ENCODE data around the gene CHSY1. TPM values are rescaled to one million over a fixed set of nuclear protein-coding genes. Genes with fewer than 3 reads are reported as not detected.

Gene CHSY1
- total and polyA plus RNA-seq, 5 donors = 11.9 to 44.7 (median 27.0) TPM

DNA sequence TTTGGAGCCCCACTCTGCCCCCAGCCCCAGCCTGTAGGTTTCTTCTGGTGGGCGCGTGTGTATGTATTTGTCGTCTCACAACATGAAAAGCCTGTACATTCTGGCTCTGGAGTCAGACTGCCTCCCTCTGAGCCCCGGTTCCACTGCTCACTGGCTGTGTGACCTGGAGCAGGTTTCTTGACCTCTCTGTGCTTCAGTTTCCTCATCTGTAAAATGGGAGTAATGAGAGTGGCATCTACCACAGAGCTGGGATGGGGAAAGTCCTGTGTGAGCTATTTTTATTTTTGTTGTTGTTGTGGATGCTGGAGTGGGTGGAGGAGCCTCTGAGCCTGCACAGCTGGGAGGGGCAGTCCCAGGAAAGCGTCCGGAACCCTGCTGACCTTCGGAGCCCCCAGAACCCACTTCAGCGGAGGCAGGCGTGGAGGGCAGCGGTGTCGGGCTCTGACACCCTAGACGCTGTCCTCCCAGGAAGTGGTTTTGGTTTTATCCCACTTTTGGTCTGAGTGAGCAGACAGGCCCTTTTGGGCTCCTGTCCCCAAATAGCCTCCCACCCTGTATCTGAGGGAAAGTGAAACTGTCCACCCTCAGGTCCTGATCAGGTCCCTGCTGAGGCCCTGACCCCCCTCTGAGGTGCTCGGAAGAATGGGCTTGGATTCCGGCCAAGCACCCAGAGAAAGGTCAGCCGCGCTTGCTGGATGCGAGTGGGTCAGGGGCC lies 103.5 kb downstream of the CHSY1 start:
- Histone ChIP-seq H3K27ac (ENCODE audit: low read length) (no peak overlapping the region), H3K27me3 (ENCODE audit: control insufficient read depth, insufficient read depth) (no peaks in the 10 kb centered on the region), H3K4me1 (ENCODE audit: control insufficient read depth, insufficient read depth, low read length) (peaks cover 8% of the 10 kb centered on the region), H3K9me3 (ENCODE audit: control insufficient read depth, low read length) (no peaks in the 10 kb centered on the region), H3K4me3 (ENCODE audit: low read length) (no peak overlapping the region)
- intact Hi-C loops (cut with DNase I) = no loop called here
- DNase-seq (peak in 1 of 3 donors; percentile 50), ATAC-seq (peak; percentile 36 to 63)
- WGBS = 67% methylated on average over 17 of the region's 17 CpGs

DNA sequence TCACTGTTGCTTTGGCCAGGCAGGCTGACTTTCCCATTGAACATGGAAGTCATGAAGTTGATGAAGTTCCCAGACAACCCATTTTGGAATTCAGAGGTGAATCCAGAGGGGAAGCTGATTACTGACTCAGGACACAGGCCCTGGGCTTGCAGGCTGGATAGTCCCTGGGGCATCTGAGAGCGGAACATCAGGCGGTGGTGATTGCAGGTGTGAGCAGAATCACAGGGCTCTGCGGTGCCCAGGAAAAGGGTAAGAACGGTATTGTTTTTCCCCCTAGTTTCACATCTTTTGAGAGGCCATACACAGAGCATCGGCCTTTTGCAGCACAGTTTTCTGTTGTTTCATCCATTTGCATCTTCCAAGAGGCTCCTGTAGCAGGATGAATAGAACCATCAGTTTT lies 104.7 kb downstream of the CHSY1 start:
- H3K4me3 ChIP-seq (ENCODE audit: low read length) = no peak overlapping the region

DNA sequence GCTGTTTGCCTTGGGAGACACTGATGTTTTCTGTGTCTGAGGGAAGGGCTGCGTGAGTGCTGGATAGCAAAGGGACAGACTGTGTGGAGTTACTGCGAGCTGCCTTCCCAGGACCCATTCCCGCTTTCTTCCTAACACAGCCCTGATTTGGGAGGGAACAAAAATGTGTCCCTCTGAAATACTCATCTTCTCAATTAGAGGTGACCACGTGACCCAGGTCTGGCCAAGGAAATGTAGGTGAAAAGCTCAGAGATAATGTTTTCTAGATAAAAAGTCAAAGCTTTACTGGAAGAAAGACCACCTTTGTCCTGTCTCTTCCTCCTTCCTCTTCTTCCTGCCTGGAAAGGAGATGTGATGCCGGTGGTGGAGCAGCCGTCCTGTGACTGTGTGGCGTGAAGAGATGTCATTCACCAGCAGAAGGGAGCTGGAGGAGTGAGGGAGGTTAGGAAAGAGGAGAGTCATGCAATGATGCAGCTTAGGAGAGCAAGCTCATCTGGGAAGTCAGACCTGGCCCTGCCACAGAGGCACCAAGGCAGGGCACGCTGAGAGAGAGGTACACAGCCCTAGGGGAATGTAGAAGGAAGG lies 105.6 kb downstream of the CHSY1 start:
- 94% methylated on average over 8 of the region's 8 CpGs for WGBS
- Histone ChIP-seq H3K9me3 (ENCODE audit: control insufficient read depth, low read length) (no peaks in the 10 kb centered on the region), H3K4me3 (ENCODE audit: low read length) (no peak overlapping the region), H3K27me3 (ENCODE audit: control insufficient read depth, insufficient read depth) (no peaks in the 10 kb centered on the region), H3K4me1 (ENCODE audit: control insufficient read depth, insufficient read depth, low read length) (peaks cover 8% of the 10 kb centered on the region), H3K27ac (ENCODE audit: low read length) (no peak overlapping the region)
- DNase-seq (no peak), ATAC-seq (no peak)
- intact Hi-C loops (cut with DNase I) = no loop called here

More for the DNA sequence above, 104.7 kb downstream of the CHSY1 start:
- ATAC-seq = no peak
- DNase-seq = no peak
- intact Hi-C loops (cut with DNase I) = no loop called here
- 78% methylated on average over 5 of the region's 5 CpGs for WGBS
- no peak overlapping the region for H3K27ac ChIP-seq (ENCODE audit: low read length)
- peaks cover 8% of the 10 kb centered on the region for H3K4me1 ChIP-seq (ENCODE audit: control insufficient read depth, insufficient read depth, low read length)
- H3K9me3 ChIP-seq (ENCODE audit: control insufficient read depth, low read length) = no peaks in the 10 kb centered on the region
- no peaks in the 10 kb centered on the region for H3K27me3 ChIP-seq (ENCODE audit: control insufficient read depth, insufficient read depth)

DNA sequence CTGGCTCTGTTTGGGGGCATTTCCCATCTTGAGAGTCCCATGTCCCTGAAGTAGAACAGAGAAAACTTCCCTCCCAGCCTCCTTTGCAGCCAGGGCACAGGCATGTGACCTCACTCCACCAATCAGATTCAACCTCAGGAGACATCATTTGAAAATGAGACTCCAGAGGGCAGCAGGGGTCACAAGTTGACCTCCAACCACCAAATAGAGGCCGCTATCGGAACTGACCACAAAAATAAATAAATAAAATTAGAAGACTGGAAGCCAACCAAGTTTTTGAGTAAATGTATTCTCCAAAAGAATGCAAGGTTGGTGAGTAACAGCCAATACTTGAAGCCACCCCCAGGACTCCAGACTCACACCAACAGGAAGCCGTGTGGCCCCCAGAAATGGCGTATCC lies 106.5 kb downstream of the CHSY1 start:
- Histone ChIP-seq H3K4me3 (ENCODE audit: low read length) (no peak overlapping the region), H3K4me1 (ENCODE audit: control insufficient read depth, insufficient read depth, low read length) (peaks cover 6% of the 10 kb centered on the region), H3K27ac (ENCODE audit: low read length) (no peak overlapping the region), H3K27me3 (ENCODE audit: control insufficient read depth, insufficient read depth) (no peaks in the 10 kb centered on the region), H3K9me3 (ENCODE audit: control insufficient read depth, low read length) (no peaks in the 10 kb centered on the region)
- 91% methylated on average over 4 of the region's 4 CpGs for WGBS
- ATAC-seq (no peak), DNase-seq (no peak)
- intact Hi-C loops (cut with DNase I) = no loop called here

DNA sequence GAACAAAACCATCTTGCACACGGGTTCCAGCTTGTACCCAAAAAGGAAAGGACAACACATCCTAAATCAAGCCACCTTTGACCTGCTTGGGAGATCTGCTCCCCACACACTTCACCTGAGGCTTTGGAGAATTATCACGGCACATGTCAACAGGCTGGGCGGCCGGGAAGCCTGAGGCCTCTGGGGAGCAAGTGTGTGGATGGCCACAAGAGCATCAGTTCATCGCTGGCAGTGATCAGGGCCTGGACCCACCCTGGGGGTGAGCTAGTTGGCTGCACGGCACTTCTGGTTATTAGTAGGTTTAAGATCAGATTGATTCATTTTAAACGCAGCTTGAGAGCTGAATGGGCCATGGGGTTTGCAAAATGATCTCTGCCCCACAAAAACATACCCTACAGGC lies 108.5 kb downstream of the CHSY1 start:
- H3K27ac ChIP-seq (ENCODE audit: low read length) = no peak overlapping the region
- H3K4me1 ChIP-seq (ENCODE audit: control insufficient read depth, insufficient read depth, low read length) = no peaks in the 10 kb centered on the region
- intact Hi-C loops (cut with DNase I) = no loop called here
- ATAC-seq (no peak), DNase-seq (no peak)
- no peak overlapping the region for H3K4me3 ChIP-seq (ENCODE audit: low read length)
- H3K9me3 ChIP-seq (ENCODE audit: control insufficient read depth, low read length) = no peaks in the 10 kb centered on the region
- no peaks in the 10 kb centered on the region for H3K27me3 ChIP-seq (ENCODE audit: control insufficient read depth, insufficient read depth)
- 92% methylated on average over 7 of the region's 7 CpGs for WGBS

DNA sequence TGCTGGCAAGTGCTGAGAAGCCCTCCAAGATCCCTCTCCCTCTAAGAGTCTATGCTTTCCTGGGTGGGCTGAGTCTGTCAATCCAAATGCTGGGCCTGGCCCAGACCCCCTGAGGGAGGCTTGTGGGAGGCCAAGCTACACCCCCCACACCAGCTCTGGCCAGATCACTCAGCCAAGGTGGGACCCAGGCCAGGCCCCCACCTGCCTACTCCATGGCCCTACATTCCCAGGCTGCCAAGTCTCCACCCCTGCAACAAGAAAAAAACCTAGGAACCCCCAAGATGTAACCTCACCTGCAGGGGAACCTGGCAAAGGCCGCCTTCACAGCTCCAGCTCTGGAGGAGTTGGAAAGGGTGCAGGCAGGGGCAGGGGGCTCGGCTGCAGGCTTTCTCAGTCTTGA lies 109.1 kb downstream of the CHSY1 start:
- Histone ChIP-seq H3K27me3 (ENCODE audit: control insufficient read depth, insufficient read depth) (no peaks in the 10 kb centered on the region), H3K27ac (ENCODE audit: low read length) (no peak overlapping the region), H3K4me1 (ENCODE audit: control insufficient read depth, insufficient read depth, low read length) (no peaks in the 10 kb centered on the region), H3K4me3 (ENCODE audit: low read length) (no peak overlapping the region), H3K9me3 (ENCODE audit: control insufficient read depth, low read length) (no peaks in the 10 kb centered on the region)
- ATAC-seq (no peak), DNase-seq (no peak)
- WGBS = 94% methylated on average over 2 of the region's 2 CpGs
- intact Hi-C loops (cut with DNase I) = no loop called here

DNA sequence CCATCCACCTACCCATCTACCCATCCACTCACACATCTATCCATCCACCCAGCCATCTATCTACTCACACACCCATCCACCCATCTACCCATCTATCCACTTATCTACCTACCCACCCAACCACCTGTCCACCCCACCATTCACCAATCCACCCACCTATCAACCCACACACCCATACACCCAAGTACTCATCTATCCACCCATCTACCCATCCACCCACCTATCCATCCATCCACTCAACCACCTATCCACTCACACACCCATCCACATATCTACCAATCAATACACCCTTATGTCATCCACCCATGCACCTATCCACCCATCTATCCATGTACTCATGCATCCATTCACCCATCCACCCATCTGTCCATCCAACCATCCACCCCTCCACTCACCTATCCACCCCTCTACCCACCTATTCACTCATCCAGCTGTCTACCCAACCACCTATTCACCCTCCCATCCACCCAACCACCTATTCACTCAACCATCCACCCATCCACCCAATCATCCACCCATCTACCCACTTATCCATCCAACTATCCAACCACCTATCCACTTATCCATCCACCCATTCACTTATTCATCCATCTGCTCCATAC lies 109.8 kb downstream of the CHSY1 start:
- Histone ChIP-seq H3K4me3 (ENCODE audit: low read length) (no peak overlapping the region), H3K27me3 (ENCODE audit: control insufficient read depth, insufficient read depth) (no peaks in the 10 kb centered on the region), H3K9me3 (ENCODE audit: control insufficient read depth, low read length) (no peaks in the 10 kb centered on the region), H3K27ac (ENCODE audit: low read length) (no peak overlapping the region), H3K4me1 (ENCODE audit: control insufficient read depth, insufficient read depth, low read length) (peaks cover 3% of the 10 kb centered on the region)
- DNase-seq (no peak), ATAC-seq (no peak)
- intact Hi-C loops (cut with DNase I) = no loop called here

DNA sequence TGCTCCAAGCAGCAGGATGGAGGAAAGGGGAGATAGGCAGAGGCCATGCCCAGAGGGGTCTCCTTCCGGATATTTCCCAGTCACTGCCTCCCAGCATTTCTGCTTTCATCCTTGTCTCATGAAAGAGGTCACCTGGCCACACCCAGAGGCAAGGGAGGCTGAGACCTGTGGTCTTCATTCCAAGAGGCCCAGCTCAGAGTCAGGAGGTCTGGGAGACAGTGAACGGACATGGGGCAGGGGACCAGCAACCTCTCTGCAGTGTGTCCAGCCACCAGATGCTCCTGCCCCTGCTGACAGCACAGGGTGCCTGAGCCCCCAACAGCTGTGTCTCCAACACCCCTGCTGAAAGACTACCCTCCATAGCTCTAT lies 111.2 kb downstream of the CHSY1 start:
- peaks cover 3% of the 10 kb centered on the region for H3K4me1 ChIP-seq (ENCODE audit: control insufficient read depth, insufficient read depth, low read length)
- no peak overlapping the region for H3K27ac ChIP-seq (ENCODE audit: low read length)
- 95% methylated on average over 2 of the region's 2 CpGs for WGBS
- H3K27me3 ChIP-seq (ENCODE audit: control insufficient read depth, insufficient read depth) = no peaks in the 10 kb centered on the region
- H3K4me3 ChIP-seq (ENCODE audit: low read length) = no peak overlapping the region
- no peaks in the 10 kb centered on the region for H3K9me3 ChIP-seq (ENCODE audit: control insufficient read depth, low read length)
- ATAC-seq (no peak), DNase-seq (no peak)
- intact Hi-C loops (cut with DNase I) = no loop called here

DNA sequence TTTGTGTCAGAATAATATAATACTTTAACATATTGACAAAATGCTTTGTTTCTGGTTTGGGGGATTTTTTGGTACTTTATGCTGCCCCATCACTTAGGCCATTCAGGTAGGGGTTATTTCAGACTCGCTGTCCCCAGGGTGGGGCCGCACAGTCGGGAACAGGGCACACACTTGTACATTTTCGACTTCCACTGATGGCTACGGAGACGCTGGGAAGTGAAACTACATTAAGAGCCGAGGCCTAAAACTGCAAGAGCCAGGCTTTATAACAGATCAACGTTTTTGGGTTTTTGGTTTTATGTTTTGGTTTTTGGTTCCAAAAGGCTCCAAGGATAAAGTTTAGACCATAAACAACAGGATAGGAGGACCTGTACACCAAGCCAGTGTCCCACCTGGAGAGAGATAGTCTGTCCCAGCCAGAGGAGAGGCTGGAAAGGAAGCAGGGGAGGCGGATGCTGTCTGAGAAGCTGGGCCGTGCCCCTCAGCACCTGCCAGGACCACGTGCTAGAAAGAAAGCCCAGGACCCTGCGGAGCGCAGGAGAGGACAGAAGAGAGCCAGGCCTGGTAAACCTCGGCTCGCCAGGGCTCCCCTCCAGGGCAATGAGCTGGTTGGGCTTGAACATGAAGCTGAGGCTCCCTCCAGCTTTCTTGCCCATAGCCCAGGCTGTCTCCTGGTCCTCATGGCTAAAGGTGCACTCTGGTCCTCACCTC lies 111.7 kb downstream of the CHSY1 start:
- Histone ChIP-seq H3K4me1 (ENCODE audit: control insufficient read depth, insufficient read depth, low read length) (peaks cover 3% of the 10 kb centered on the region), H3K27ac (ENCODE audit: low read length) (no peak overlapping the region), H3K27me3 (ENCODE audit: control insufficient read depth, insufficient read depth) (no peaks in the 10 kb centered on the region), H3K4me3 (ENCODE audit: low read length) (no peak overlapping the region), H3K9me3 (ENCODE audit: control insufficient read depth, low read length) (no peaks in the 10 kb centered on the region)
- DNase-seq = no peak
- no peak for ATAC-seq
- intact Hi-C loops (cut with DNase I) = no loop called here
- WGBS = 89% methylated on average over 15 of the region's 15 CpGs

DNA sequence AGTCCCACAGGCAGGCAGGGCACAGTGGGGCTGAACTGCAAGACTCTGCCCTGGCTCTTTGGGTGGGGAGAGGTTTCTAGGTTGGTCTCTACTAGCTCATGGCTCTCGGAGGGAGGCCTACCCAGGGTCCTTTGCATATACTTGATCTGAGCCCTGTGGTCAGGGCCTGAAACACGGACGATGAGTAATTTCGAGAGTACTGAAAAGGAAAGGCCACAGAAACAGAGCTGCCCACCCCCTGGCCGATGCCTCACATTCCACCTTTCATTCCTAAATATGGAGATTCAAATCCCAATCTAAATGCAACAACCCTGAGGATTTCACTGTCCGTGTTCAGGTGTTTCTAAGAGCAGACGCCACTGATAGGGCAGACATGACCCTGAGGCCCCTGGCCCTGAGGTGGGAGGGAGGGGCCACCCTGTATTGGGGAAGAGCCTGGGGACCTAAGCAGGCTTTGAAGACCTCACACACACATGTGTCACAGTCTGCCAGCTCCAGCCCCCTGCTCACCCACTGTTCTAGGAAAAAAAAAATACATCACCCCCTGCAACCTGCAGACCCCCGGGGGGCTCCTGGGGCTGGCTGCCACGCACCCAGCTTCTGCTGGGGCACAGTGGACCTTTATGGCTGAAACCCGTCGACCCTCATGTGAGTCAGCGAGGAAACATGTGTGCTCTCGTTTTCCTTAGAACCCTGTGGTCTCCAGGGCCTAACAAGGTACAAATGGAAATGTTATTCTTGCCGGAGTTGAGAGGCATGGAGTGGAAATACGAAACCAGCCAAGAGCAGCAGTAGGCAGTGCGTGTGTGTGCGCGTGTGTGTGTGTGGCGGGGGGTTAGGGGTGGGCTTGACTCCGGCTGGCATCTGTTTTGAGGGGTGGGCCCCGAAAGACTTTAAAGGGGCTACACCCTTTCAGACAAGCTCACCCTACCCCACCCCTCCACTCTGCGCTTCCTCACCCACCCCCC lies 112.7 kb downstream of the CHSY1 start:
- no peaks in the 10 kb centered on the region for H3K27me3 ChIP-seq (ENCODE audit: control insufficient read depth, insufficient read depth)
- ATAC-seq (no peak), DNase-seq (no peak)
- intact Hi-C loops (cut with DNase I) = no loop called here
- peaks cover 3% of the 10 kb centered on the region for H3K4me1 ChIP-seq (ENCODE audit: control insufficient read depth, insufficient read depth, low read length)
- no peak overlapping the region for H3K4me3 ChIP-seq (ENCODE audit: low read length)
- WGBS = 88% methylated on average over 22 of the region's 22 CpGs
- no peak overlapping the region for H3K27ac ChIP-seq (ENCODE audit: low read length)
- no peaks in the 10 kb centered on the region for H3K9me3 ChIP-seq (ENCODE audit: control insufficient read depth, low read length)
